HepG2 (cell line): ENCODE data around the gene SEMA7A. TPM values are rescaled to one million over a fixed set of nuclear protein-coding genes. Genes with fewer than 3 reads are reported as not detected.

Source experiments
- ATAC-seq: fragments of 200-7000 bp; cut with Tn5 transposase; 3 replicates; pipeline ENCODE4 v1.9.1; 2020; ENCODE audit warnings: mild to moderate bottlenecking, moderate library complexity
- BruUV-seq: library from RNA; stranded (reverse); fragments of 400-500 nt; replicated peaks from 2 replicates; lab custom pipeline; 2021; lab: Mats Ljungman, UMichigan
- CTCF ChIA-PET: fragments of 300-600 bp; formaldehyde crosslinking; extraction: SDS; loops from one replicate; lab custom pipeline; 2021; ENCODE audit warnings: low total read pairs, inconsistent platforms, low intra/inter-chr PET ratio; lab: Yijun Ruan, JAX
- POLR2A ChIA-PET: fragments of 350-600 bp; sonication (Branson Sonifier 250); formaldehyde crosslinking; loops from one replicate; lab custom pipeline; 2020; ENCODE audit warnings: antibody characterized with exemption, inconsistent platforms; lab: Yijun Ruan, JAX
- DNase-seq: peaks from one replicate; pipeline ENCODE4 v3.0.0-alpha.2; 2015; ENCODE audit warnings: low spot score
- FAIRE-seq: peaks from 3 replicates; lab custom pipeline; 2011; peaks lifted over from hg19 to GRCh38; lab: Jason Lieb, UNC
- H2AFZ ChIP-seq: one replicate; pipeline ENCODE4 v1.6.1; 2011; ENCODE audit warnings: low read length, inconsistent platforms
- H3K27ac ChIP-seq: fragments of 300-600 bp; 3 replicates; pipeline ENCODE4 v1.8.0; 2011; ENCODE audit warnings: mixed run types, mild to moderate bottlenecking, mixed read lengths, low read length, inconsistent platforms; ENCODE audit not compliant: insufficient read depth; ENCODE audit errors: extremely low read length
- H3K27me3 ChIP-seq, 2 experiments: fragments of 200-600 bp in 1 of 2; 2 replicates in 1 of 2; 3 replicates in 1 of 2; pipeline versions ENCODE4 v1.6.0 to v1.8.0; 2011; ENCODE audit warnings: low read length in 2 of 2, mild to moderate bottlenecking in 2 of 2, moderate library complexity in 2 of 2, inconsistent platforms in 1 of 2; ENCODE audit not compliant: insufficient read depth in 2 of 2, control insufficient read depth in 1 of 2
- H3K36me3 ChIP-seq, 2 experiments: fragments of 200-600 bp in 1 of 2; replicated peaks in 1 of 2; 2 replicates in 1 of 2; 3 replicates in 1 of 2; pipeline versions ENCODE4 v1.5.1 to v1.8.0; 2011; ENCODE audit warnings: low read length in 2 of 2, inconsistent platforms in 1 of 2; ENCODE audit not compliant: insufficient read depth in 2 of 2, control insufficient read depth in 1 of 2
- H3K4me1 ChIP-seq: 2 replicates; pipeline ENCODE4 v1.5.1; 2012; ENCODE audit warnings: low read length, inconsistent platforms; ENCODE audit not compliant: insufficient read depth
- H3K4me2 ChIP-seq: 2 replicates; pipeline ENCODE4 v1.6.0; 2011; ENCODE audit warnings: low read depth, low read length, inconsistent platforms
- H3K4me3 ChIP-seq, 3 experiments: fragments of 200-600 bp in 1 of 3; sonication (generic), shearing (Covaris generic) in 1 of 3; replicated peaks in 1 of 3; 2 replicates each; pipeline ENCODE4 v1.5.1; 2011 to 2016; ENCODE audit warnings: low read length in 3 of 3, inconsistent platforms in 2 of 3, low read depth in 2 of 3, mild to moderate bottlenecking in 2 of 3, control low read depth in 1 of 3, mixed read lengths in 1 of 3; ENCODE audit not compliant: insufficient read depth in 1 of 3
- H3K79me2 ChIP-seq: one replicate; pipeline ENCODE4 v1.6.1; 2011; ENCODE audit warnings: low read length, inconsistent platforms; ENCODE audit not compliant: insufficient read depth
- H3K9ac ChIP-seq: 2 replicates; pipeline ENCODE4 v1.6.0; 2011; ENCODE audit warnings: mild to moderate bottlenecking, low read depth, low read length, inconsistent platforms; ENCODE audit not compliant: insufficient read depth
- H3K9me3 ChIP-seq: 2 replicates; pipeline ENCODE4 v1.5.1; 2012; ENCODE audit warnings: mild to moderate bottlenecking, low read length
- H4K20me1 ChIP-seq: 2 replicates; pipeline ENCODE4 v1.6.0; 2011; ENCODE audit warnings: inconsistent platforms, mild to moderate bottlenecking, low read length, moderate library complexity; ENCODE audit not compliant: insufficient read depth
- HNF4A ChIP-seq: sonication (generic); formaldehyde crosslinking; IDR thresholded peaks from 2 replicates; pipeline ENCODE4 v1.4.0; 2020; ENCODE audit warnings: missing genetic modification reagents
- KDM3A ChIP-seq: IDR thresholded peaks from 2 replicates; pipeline ENCODE4 v1.6.1; 2018; ENCODE audit warnings: low read depth, missing compliant biosample characterization
- RFXANK ChIP-seq: IDR thresholded peaks from 2 replicates; pipeline ENCODE4 v1.6.1; 2016
- SOX13 ChIP-seq, 3 experiments: fragments of 450-650 bp in 1 of 3; sonication (generic) in 1 of 3; formaldehyde crosslinking in 1 of 3; IDR thresholded peaks in 2 of 3; conservative IDR thresholded peaks in 1 of 3; 2 replicates each; pipeline versions ENCODE4 v1.5.0 to v1.6.1; 2016 to 2020; ENCODE audit warnings: antibody characterized with exemption in 1 of 3, mild to moderate bottlenecking in 1 of 3, missing compliant biosample characterization in 1 of 3, missing genetic modification reagents in 1 of 3, moderate library complexity in 1 of 3
- ZMYM2 ChIP-seq: sonication (generic); formaldehyde crosslinking; IDR thresholded peaks from 2 replicates; pipeline ENCODE4 v1.8.0; 2022; ENCODE audit warnings: mild to moderate bottlenecking, missing genetic modification reagents
- ZNF616 ChIP-seq: sonication (generic); formaldehyde crosslinking; IDR thresholded peaks from 2 replicates; pipeline ENCODE4 v1.5.0; 2020; ENCODE audit warnings: low read depth, mild to moderate bottlenecking, missing genetic modification reagents
- WGBS: methylation state at CpG from one replicate; pipeline ENCODE4 v1.1.6; 2017; ENCODE audit warnings: low lambda C conversion rate; 5-methylcytosine and 5-hydroxymethylcytosine counted together
- in situ Hi-C: cut with HindIII; loops from 2 replicates; pipeline ENCODE4 v1.10.0; 2017; ENCODE audit warnings: low pct_unique_long_range_greater_than_20kb; ENCODE audit not compliant: extremely low pct_ligation_motif_present
- intact Hi-C: fragments of 100-400 bp; cut with micrococcal nuclease; formaldehyde crosslinking; loops from one replicate; pipeline ENCODE4 v1.10.0; 2022; ENCODE audit not compliant: unreplicated experiment
- polyA plus RNA-seq, 8 experiments: library from polyadenylated mRNA; depleted of rRNA in 3 of 8; stranded (reverse) in 7 of 8; unstranded in 1 of 8; fragments of >200 nt; fragmentation: Illumina TruSeq in 4 of 8; extraction: Trizol in 4 of 8; gene quantifications; 2 replicates each; pipeline versions ENCODE4 v1.2.1 to v1.2.3, GENCODE V29; 2011 to 2016; ENCODE audit warnings: low read depth in 4 of 8, missing spikeins in 1 of 8, mixed read lengths in 1 of 8; ENCODE audit not compliant: insufficient read depth in 1 of 8
- total RNA-seq, 5 experiments: library from RNA; depleted of rRNA; stranded (reverse); fragments of >200 nt; fragmentation: Illumina TruSeq; extraction: Trizol; gene quantifications; 2 replicates each; pipeline ENCODE4 v1.2.3, GENCODE V29; 2016; ENCODE audit warnings: low read depth in 1 of 5
- TF ChIP-seq, protein P1 (sequence below): sonication (generic); formaldehyde crosslinking; IDR thresholded peaks from 2 replicates; pipeline ENCODE4 v1.8.0; 2022; ENCODE audit warnings: mild to moderate bottlenecking, missing genetic modification reagents, moderate library complexity

The SEMA7A gene
- total and polyA plus RNA-seq, 2 of the 13 experiments (the other 11 are each of a cell fraction or from before 2014, with no cell fraction given): 9.0 to 15.8 TPM

DNA sequence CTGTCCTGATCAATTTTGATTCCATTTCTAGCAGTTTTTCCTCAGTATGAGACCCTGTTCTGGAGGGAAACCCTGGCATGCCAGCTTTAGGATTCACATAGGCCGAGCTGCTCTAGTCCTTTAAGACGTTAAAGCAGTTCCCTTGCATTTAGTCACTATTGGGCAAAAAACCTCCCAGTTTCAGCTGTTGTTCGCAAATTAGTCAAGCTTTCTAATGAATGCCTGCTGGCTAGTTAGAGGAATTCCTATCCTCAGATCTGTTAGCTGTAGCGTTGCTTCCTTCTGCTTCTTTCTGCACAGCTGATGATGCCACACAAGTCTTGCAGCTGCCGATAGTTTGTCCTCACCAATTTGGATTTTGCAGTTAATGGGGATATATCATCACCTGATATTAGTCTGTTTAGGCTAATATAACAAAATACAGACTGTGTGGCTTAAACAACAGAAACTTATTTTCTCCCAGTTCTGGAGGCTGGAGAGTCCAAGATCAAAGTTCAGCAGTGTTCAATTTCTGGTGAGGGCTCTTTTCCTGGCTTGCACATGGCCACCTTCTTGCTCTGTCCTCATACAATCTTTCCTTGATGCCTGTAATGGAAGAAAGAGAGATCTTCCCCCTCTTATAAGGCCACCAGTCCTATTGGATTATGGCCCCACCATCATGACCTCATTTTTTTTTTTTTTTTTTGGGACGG lies 34.7 kb upstream of the SEMA7A start (continued):
- TF ChIP-seq KDM3A (CRISPR knock-in tag): no peak
- peak; percentile 46 for TF ChIP-seq HNF4A
- TF ChIP-seq, all 625 proteins: peak for 2

DNA sequence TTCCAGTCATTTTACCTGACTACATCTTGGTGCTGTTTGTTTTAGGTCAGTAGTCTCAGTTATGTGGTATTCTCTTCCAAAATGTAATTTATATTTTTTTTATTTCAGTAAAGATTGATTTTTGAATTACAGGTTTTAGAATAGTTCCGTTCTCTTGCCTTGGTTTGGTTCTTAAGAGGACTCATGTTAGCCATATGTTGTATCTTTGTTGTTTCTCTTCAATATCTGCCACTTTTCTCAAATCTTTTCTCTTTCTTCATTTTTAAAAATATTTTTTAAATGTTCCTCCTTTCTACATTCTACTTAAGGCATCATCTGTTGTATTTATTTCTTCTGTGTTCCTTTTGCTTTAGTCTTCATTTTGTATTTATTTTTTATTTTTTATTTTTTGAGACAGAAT lies 32.8 kb upstream of the SEMA7A start:
- ChIA-PET CTCF (interaction anchor here (0.6 kb wide), 1 partner anchor 22 kb away, joined by 3 read pairs; no protein-coding TSS in a partner anchor), POLR2A (no interaction called here)
- Histone ChIP-seq H3K36me3 (no peaks in the 10 kb centered on the region; a peak in 2 of 5 replicates), H3K4me1 (peaks cover 32% of the 10 kb centered on the region), H3K27me3 (no peaks in the 10 kb centered on the region), H3K27ac (no peak overlapping the region), H3K4me2 (no peak overlapping the region), H3K9me3 (no peaks in the 10 kb centered on the region), H3K9ac (no peak overlapping the region), H3K79me2 (peaks cover 18% of the 10 kb centered on the region), H3K4me3 (no peak overlapping the region), H2AFZ (no peak overlapping the region), H4K20me1 (no peaks in the 10 kb centered on the region)
- TF ChIP-seq RFXANK: no peak
- TF ChIP-seq ZNF616 (CRISPR knock-in tag): no peak
- TF ChIP-seq SOX13 (IDR thresholded peaks at IDR 0.05): no peak
- no peak for TF ChIP-seq SOX13 (CRISPR knock-in tag; conservative IDR thresholded peaks at IDR 0.05 in 1 of 2, IDR thresholded peaks at IDR 0.05 in 1 of 2)
- TF ChIP-seq, protein P1, sequence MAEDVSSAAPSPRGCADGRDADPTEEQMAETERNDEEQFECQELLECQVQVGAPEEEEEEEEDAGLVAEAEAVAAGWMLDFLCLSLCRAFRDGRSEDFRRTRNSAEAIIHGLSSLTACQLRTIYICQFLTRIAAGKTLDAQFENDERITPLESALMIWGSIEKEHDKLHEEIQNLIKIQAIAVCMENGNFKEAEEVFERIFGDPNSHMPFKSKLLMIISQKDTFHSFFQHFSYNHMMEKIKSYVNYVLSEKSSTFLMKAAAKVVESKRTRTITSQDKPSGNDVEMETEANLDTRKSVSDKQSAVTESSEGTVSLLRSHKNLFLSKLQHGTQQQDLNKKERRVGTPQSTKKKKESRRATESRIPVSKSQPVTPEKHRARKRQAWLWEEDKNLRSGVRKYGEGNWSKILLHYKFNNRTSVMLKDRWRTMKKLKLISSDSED (CRISPR knock-in tag): no peak
- no peak for TF ChIP-seq ZMYM2
- FAIRE-seq (no peak), ATAC-seq (no peak), DNase-seq (no peak)
- no TSS peak for BruUV-seq
- intact Hi-C loops (no loop called here), in situ Hi-C loops (no loop called here)
- WGBS: 94% methylated on average over 1 of the region's 1 CpG
